AG08395 (cell line): ENCODE measurements around the gene CRIP2.
A peak's percentile ranks its signal among the peaks of the same experiment; 100 is the strongest.

Experiments
- DNase-seq: peaks from one replicate; pipeline ENCODE4 v3.0.0; 2012; ENCODE audit warnings: mixed read lengths, low spot score

CRIP2 gene

DNA sequence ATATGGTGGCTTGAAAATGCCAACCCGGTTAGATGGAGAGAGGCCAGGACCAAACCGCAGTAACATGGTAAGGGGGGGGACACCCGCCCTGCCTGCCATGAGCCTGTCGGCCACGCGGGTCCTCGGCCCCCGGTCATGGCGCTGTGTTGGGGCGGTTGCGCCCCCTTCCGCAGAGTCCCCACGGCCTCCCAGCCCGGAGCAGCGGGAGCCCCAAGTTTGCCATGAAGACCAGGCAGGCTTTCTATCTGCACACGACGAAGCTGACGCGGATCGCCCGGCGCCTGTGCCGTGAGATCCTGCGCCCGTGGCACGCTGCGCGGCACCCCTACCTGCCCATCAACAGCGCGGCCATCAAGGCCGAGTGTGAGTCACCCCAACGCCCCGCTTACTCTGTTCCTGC is 10.1 kb upstream of the CRIP2 start:
- DNase-seq = no peak

GRCh38 chr14:105465209-105466031 is 9.2 kb upstream of the CRIP2 start:
- DNase-seq = peak; percentile 38

DNA sequence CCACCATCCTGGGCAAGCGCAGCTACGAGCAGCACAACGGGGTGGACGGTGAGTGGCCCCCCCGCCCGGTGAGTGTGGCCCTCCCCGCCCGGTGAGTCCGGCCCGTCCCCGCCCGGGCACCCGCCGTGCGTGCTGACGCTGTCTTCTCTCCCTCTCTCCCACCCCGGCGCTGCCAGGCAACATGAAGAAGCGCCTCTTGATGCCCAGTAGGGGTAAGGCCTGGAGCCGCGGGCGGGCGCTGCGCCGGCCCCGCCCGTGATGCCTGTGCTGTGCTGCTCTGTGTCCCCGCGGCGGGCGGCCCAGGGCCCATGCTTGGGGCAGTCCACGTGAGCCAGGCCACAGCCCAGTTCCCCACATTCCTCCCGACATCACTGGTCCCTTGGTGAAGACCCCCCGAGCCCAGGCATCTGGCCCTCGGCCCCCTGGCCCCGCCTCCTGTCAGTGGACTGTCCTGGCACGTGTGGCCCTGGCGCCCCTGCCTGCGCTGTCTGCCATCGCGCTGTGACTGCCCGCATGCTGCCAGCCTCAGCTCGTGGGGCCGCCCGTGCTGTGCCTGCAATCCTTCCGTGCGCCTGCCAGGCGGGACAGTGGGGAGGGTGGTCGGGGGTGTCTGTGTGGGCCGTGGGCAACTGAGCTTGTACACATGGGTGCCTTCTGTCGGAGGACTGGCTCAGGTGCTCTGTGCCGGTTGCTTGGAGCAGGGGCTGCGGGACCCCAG is 7.9 kb upstream of the CRIP2 start:
- no peak for DNase-seq

DNA sequence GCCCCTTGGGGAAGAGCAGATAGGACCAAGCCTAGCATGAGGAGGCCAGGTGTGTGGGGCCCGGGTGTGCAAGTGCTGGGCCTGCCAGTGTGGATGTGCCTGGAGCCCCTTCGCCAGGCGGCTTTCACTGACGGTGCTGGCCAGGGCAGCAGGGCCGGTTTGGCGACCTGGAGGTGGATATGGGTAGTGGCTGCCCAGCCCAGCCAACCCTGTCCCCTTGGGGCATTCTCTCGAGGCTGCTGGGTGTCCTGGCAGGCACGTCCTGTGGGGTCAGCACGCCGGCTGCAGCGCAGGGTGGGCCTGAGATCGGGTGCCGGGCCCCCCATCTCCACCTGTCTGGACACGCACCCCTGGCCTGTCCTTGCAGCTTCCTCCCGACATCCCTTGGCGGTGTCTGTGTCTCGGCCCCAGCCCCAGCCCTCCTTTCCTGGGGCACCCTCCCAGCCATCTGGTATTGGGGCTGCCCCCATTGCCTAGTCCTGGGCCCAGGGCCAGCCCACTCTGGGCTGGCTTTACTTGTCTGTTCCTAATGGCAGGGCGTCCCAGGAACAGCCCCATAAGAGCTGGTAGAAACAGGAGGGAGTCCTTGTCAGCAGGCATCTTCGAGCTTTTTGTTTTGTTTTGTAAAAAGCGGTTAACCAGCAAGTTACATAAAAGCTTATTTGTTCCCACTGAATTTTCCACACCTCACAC is 7.2 kb upstream of the CRIP2 start:
- DNase-seq = no peak

DNA sequence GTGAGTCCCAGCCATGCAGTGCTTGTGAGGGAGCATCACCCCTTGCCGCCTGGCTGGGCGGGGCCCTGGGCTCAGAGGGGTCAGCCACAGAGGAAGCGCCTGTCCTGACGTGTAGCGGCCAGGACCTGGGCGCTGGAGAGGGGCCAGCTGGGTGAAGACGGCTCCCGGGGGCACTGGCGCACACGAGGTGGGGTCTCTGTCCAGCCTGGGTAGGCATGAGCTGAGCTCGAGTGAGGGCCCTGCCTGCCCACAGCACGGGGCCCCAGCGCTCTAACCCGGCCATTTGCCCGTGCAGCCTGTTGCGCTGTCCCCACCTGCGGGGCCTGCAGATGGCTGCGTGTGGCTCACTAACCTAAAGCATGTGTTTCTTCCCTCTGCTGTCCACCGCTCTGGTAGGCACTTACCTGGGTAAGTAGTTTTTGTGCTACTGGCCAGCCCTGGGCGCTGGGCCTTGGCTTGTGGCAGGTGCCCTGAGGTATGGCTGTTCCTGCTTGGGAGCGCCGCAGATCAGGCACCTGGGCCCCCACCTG is 6.6 kb upstream of the CRIP2 start:
- DNase-seq = no peak

DNA sequence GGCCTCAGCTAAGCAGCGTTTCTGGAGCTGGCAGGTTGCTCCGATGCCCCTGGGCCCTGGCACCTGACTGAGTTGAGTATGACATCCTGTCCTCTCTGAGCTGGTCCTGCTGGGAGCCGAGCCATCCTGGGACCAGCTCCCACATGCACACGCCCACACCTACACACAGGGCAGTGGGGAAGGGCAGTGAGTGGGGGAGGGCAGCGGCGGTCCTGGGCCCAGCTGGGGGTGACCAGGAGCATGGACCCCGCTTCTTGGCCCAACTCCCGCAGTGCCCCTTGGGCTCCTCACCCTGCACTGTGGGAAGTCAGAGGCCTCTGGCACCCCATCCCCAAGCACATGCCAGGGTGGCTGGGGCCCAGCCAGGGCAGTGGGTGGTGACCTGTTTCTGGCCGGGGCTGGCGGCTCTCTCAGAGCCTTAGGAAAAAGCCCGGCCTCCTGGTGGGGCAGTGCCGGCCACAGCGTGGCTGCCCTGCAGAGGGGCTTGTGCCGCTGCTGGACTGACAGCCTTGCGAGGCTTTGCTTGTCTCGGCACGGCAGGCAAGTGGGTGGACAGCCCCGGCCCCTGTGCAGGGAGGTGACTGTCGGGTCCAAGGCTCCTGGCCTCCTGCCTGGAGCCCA is 5.9 kb upstream of the CRIP2 start:
- DNase-seq = no peak

GRCh38 chr14:105469456-105470349 is 4.9 kb upstream of the CRIP2 start:
- no peak for DNase-seq

GRCh38 chr14:105470350-105471296 is 4.0 kb upstream of the CRIP2 start:
- DNase-seq = no peak

GRCh38 chr14:105471297-105471821 is 3.3 kb upstream of the CRIP2 start:
- no peak for DNase-seq

GRCh38 chr14:105471823-105472485 is 2.7 kb upstream of the CRIP2 start:
- DNase-seq = no peak

GRCh38 chr14:105472486-105472991 is 2.1 kb upstream of the CRIP2 start:
- no peak for DNase-seq

- no peak for DNase-seq
Measured at GRCh38 chr14:105473033-105473676, 1.5 kb upstream of the CRIP2 start.

- DNase-seq = peak; percentile 89
Measured at GRCh38 chr14:105473677-105474482, 741 bp upstream of the CRIP2 start.

GRCh38 chr14:105475269-105476096 is 862 bp downstream of the CRIP2 start:
- DNase-seq = peak; percentile 65

- DNase-seq = peak; percentile 55
Measured at GRCh38 chr14:105476097-105476830, 1.6 kb downstream of the CRIP2 start.
